SU-DHL-6 (cell line): ENCODE results near the gene HHAT.

Experiments used
- CTCF ChIP-seq: fragments of 200-600 bp; sonication (generic); IDR thresholded peaks from one replicate; pipeline ENCODE4 v1.5.1; 2017; ENCODE audit warnings: antibody characterized with exemption, mild to moderate bottlenecking, low read length, moderate library complexity; ENCODE audit not compliant: insufficient read depth, poor library complexity, severe bottlenecking
- EZH2phosphoT487 ChIP-seq: fragments of 200-600 bp; sonication (generic), shearing (Covaris generic); conservative IDR thresholded peaks from 2 replicates; pipeline ENCODE4 v1.6.1; 2018; ENCODE audit warnings: mild to moderate bottlenecking, antibody characterized with exemption, low read length, moderate library complexity, mixed read lengths

DNA sequence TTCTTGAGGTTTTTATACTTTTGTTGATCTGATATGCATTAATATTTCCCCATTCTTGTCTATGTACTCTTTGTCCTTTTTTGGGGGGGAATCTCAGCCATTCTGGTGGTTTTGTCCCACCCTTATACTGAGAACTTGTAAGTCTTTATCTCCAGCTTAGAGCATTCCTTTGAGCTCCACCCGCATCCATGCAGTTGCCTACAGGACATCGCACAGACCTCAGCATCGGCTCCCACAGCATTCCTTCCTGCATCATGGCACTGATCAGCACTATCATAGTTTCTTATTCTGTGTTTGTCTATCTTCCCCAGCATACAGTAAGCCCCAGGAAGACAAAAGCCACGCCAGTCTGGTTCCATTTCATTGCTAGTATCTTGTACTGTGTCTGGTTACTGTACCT, 33.0 kb downstream of the HHAT start:
- TF ChIP-seq CTCF: no peak
- no peak for TF ChIP-seq EZH2phosphoT487
